GM18861 (cell line): ENCODE measurements around the gene ANK3.
"Not testable (repeated sequence)": the region's sequence is repeated elsewhere in the genome, so short reads cannot be mapped to it uniquely, and the experiment has no call there.

Experiments
- ATAC-seq: cut with Tn5 transposase; IDR thresholded peaks from one replicate; pipeline ENCODE4 v1.9.1; 2021; ENCODE audit not compliant: unreplicated experiment

Gene ANK3

DNA sequence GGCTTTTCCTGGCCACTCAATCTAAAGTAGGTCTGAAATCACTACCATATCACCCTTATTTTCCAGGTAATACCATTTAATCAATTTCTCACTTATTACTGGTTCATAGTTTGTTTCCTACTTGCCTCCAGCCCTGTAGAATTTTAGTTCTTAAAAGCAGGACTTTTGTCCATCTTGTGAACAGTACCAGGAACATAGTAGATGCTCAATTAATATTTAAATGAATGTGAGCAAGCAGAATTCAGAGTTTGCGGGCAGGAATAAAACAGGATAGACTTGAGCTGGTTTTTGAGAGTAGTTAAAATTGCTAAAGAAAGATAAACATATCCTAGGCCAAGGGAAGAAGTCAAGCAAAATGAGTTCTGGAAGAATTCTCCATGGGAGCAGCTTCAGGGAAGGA is 77.9 kb downstream of the ANK3 start:
- no peak for ATAC-seq

DNA sequence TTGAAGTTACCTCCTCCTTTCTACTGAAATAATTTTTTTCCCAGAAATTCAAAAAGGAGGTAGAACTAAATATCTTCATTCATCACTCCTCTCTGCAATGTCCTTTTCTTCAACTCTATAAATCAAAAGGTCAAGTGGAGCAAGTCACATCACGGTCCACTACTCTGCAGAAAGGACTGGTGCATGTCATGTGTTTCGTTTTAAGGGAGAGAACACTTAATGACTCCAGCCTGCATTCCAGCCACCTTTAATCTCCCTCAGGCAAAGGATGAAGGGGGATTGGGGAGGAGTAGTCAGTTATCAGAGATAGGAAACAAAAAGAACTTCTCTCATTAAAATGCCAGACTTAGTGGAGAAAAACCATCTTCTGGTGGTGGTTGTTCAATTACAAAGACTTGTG is 78.9 kb downstream of the ANK3 start:
- ATAC-seq = no peak

DNA sequence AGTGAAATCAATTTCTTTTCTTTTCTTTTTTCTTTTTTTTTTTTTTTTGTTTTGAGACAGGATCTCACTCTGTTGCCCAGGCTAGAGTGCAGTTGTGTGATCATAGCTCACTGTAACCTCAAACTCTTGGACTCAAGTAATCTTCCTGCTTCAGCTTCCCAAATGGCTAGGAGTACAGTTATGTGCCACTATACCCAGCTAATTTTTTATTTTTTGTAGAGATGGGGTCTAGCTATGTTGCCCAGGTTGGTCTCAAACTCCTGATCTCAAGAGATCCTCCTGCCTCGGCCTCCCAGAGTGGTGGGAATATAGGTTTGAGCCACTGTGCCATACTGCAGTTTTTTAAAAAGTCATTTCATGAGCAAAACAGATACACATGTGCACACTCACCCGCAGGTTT is 79.8 kb downstream of the ANK3 start:
- ATAC-seq = no peak

DNA sequence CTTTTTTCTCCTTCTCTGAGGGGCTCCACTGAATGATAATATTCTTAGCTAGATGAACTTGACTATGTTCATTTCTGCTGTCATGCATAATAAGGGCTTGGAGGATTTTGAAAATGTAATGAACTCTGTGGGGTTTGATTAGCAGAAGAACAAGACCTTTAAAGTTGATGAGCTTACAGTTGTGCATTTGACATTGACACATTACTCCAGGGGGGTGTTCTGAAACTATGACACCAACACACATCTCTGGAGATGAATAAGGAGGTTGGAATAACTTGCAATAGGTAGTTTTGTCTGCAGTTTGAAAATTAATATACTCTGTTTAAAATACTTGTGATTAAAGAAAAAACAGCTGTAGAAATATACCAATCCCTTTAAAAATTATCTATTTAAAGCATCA is 80.3 kb downstream of the ANK3 start:
- no peak for ATAC-seq

DNA sequence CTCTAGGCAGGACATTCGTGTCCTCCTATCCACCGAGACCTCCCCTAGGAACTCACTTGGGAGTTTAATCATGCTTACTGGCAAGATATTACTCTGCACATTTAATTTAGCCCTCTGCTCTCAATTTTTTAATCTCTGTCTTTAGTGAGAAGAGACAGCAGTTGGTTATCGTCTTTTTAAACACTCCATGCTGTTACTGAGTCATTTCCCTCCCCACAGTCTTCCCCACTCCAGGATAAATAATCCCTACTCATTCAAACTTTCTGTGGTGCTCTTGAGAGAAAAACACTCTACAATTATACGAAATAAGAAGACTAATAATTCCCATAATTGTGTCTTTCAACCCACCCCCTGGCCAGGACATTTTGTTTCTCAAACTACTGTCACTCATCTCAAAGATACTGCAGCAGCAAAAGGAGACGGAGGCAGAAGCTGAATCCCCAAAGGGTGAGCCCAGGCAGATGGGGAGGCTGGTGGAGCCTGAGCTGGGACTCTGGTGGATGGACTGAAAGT is 84.2 kb downstream of the ANK3 start:
- ATAC-seq = no peak

DNA sequence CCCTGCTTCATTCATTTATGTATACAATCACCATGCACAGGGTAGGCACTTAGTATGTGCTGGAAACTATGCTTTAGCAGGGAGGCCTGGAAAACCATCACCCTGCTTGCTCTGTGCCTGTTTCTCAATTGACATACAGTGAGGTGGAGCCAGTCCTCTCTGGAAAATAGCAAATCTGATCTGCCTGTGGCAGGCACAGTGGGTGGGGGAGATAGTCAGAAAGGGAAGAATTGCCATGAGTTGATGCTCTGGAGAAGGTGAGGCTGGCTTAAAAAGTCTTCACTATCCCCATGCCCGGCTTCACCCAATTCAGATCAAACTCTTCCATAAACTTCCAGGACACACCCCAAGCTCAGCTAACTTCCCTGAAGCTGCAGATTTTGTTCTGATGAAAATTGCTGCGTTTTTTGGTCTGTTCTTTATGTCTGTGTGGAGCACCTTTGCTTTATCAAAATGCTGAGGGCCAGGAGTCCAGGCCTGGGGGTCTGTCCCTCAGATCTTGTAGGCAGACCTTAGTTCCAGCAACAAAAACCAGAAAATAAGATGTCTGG is 84.8 kb downstream of the ANK3 start:
- ATAC-seq = no peak

DNA sequence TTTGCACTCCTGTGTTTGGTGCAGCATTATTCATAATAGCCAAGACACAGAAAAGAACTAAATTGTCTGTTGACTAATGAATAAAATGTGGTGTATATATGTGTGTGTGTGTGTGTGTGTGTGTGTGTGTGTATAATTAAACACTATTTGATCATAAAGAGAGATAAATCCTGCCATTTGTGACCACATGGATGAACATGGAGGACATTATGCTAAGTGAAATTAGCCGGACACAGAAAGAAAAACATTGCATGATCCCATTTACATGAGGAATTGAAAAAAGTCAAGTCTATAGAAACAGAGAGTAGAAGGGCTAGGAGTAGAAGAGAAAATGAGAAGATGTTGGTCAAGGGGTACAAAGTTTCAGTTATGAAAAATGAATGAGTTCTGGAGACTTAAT is 85.9 kb downstream of the ANK3 start:
- no peak for ATAC-seq

DNA sequence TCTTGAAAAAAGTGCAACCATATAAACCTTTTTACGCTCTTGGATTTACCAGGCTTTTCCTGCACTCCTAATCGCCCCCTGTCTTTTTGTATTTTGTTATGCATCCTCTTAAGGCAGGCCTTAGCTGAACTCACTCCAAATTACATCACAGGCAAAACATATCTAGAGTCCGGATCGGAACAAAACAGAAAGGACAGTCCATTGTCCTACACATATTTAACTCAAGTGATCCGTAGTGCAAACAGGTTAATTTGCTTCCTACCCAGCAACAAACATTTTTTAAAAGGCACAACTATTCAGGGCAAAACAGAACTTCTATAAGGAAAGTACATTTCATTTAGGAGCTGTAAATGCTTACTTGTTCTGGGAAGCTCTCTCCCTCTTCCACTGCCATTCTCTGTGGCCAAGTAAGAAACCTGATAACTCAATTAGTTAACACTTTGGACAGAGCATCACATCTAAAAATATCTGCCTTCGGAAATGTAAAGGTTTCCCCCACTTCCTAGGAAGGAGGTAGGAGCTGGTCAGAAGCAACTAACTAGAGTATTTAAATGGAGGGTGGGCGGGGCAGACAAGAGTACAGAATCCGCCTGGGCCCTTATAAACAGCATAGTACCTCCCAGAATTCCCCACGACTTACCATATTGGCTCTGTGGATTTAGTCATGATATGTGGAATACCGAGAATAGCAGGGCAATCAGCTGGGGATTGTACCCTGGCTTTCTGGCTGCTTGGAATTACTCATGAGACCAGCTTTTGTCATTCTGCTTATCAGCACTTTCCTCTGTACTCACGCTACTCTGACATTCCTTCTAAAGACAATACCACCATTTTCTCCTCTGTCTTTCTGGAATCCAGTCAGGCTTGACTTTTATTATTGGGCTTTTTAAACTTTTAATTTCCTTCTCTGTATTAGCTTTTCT is 89.5 kb downstream of the ANK3 start:
- no peak for ATAC-seq

DNA sequence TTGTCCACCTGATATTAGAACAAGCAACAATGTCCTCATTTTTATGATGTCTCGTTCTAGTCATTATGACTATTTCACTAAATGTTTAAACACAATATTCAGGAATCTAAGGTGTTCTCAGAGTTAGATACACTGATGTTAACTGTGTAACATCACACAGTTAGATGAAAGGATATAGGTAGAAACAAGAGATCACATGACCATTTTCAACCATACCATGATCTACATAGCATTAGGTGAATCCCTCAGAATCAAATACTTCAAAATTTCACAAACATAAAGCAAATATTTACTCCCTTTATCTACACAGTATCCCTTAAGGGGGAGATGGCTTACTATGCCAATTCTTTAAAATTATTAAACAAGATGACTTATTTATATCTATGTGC is 90.3 kb downstream of the ANK3 start:
- no peak for ATAC-seq

DNA sequence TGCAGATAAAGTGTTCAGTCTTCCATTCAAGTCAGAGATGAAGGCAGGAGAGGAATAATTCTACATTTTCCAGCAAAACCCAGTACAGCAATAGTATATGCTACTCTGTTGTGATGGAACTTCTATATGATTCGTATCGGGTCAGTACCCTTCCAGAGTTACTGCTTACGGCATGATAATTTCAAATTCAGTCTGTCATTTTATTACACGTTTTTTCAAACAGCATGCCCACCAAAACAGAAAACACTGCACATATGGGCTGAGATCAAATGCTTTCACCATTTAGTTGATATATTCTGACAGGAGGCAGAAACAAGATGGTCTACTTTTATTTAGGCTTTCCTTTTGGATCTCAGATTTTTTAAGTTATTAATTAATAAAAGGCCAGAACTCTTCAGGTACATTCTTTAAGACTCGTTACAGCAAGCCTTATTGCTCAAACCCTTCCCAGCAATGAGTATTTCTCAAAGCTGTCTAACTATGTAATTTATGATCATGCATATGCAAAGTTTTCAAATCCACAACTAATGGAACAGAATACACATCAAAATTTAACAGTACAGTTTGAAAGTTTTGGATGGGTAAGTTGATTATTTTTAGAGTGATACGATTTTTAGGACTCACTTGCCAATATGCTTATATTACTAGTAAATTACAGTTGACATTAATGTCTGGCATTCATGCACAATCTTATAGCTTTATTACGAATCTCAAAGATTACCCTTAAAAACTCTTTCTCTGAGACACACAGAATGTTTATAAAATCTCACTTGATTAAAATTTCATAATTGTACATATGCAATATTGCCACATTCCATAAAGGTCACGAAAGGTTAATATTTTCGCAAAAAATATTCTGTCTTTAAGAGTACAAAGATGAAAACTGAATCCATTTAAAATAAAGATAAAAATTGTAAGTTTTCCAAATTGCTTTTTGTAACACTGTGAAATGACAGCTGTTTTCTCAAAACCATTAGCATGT is 91.0 kb downstream of the ANK3 start:
- no peak for ATAC-seq

DNA sequence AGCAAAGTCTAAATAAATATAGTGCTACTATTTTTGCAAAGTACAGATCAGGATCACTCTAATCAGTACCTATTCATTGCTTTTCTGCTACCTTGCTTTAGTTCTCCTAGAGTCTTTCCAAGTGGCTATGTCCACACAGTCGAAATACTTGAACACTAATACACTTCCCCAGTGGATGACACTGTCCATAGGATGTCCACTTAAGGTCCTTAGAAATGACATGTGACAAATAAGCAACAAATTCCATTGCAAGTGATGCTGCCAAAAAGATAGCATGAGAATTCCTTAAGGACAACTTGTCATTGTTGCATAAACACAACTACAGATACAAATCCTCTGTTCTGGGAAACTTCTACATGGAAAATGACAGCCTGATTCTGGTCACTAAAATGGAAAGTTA is 93.6 kb downstream of the ANK3 start:
- ATAC-seq = no peak

DNA sequence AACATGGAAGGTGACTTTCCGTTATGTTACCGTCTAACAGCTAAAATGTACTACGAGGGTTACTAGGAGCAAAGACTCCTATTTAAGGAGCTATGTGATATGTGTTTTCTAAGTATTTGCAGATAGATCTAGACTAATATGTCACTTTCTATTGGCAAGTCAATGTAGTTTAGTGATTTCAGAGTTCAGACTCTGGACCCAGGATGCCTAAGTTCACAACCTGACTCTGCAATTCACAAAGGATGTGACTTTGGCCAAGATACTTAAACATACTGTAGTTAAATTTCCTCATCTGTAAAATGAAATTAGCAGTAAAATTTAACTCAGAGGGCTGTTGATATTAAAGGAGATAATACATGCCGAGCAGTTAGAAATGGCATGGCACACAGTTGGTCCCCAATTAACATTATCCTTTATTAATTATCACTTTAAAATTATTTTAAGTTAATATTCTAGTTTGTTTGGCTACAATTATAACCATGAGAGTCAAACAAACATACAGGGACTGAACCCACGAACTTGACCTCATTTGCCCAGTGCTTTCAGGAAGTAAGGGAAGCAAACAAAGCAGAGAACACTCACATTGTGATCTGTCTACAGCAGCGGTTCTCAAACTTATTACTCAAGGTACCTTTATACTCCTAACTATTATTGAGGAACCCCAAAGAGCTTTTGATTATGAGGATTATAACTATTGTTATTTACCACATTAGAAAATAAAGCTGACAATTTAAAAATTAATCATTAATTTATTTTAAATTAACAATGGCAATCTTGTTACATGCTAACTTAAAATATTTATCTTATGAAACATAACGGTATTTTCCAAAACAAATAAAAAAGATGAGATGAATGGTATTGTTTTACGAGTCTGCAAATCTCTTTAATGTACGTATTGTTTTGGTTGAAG is 94.4 kb downstream of the ANK3 start:
- no peak for ATAC-seq

DNA sequence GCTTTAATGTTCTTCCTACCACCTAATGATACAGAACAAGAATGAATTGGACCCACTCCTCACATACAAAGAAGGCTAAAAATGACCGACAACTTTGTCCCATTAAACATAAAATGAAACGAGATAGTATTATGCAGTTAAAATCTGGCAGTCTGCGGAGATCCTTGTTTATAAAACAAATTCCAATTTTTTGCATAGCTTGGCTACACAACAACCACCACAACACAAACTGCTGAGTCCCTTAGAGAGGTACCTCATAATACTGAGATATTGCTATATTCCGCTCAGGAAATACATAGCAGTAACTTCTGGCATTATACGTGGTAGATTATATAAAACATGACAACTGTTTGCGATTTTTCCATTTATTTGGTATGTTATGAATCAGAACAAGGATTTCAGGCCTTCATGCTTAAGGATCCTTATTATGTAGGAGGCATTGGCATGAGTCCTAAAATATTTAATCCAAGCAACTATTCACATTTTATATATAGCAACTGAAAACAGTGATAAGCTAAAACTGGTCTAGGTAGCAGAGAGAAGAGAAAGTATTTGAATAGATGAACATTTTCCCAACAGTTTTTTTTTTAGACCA is 96.0 kb downstream of the ANK3 start:
- no peak for ATAC-seq

DNA sequence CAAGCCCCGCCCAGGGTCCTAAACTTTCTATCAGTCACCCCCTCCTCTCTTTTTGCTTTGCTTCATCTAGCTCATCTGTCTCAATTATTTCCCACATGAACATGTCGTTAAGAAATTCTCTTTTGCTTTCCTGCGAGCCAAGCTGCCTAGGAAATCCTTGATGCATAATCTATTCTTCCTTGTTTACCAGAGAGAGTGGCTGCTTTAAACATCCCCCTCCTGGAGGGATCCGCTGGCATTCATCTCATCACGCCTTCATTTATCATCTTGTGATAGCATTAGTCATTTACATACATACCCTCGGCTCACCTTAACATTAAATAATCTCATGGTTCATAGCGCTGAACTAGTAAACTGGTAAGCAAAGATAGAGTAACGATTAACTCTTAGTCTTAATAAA is 96.7 kb downstream of the ANK3 start:
- ATAC-seq = no peak

DNA sequence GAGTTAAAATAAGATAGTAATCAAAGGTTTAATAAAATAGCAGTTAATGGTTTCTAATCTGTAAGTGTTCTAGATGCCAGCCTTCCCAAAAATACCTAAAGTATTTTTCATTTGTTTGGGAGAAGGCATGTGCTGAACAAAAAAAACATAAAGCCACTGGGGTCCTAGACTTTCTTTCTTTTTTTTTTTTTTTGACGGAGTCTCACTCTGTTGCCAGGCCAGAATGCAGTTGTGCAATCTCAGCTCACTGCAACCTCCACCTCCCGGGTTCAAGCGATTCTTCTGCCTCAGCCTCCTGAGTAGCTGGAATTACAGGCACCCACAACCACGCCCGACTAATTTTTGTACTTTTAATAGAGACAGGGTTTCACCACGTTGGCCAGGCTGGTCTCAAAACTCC is 97.1 kb downstream of the ANK3 start:
- not testable (repeated sequence) for ATAC-seq

DNA sequence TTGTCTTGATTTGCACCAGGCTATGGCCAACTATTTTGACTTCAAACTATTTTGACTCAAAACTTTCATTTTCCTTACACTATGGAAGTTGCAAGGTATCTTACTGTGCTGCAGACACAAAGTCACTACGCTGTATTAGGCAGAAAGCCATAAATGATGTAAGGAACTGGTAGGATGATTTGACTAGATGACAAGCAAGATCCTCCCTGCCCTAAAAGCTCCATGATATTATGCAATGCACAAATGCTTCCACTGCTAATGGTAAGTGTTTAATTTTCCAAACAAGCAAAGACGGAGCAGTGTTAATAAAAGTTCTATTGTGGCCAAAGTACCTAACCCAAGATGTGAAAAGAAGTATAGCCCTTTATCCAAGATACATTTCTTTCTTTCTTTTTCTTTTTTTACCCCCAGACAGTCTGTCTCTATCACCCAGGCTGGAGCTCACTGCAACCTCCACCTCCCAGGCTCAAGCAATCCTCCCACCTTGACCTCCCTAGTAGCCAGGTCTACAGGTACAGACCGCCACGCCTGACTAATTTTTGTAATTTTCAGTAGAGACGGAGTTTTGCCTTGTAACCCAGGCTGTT is 98.2 kb downstream of the ANK3 start:
- no peak for ATAC-seq

DNA sequence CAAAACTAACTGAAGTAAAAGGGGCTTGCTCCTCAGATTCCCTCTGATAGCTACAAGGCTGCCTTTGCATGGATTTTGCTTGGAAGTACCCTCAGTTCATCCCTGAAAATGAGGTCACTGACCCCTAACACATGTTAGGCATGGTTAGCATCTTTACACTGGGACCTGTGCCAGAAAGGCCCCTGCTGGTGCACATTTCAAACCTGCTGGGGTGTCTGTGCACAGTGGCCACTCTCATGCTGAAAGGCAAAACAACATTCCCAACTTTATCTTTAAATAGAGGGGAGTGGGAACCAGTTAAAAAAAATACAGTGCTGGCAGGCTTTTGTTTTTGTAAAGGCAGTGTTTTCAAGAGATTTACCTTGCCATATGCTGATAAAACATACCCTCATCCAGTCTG is 99.1 kb downstream of the ANK3 start:
- ATAC-seq = no peak

DNA sequence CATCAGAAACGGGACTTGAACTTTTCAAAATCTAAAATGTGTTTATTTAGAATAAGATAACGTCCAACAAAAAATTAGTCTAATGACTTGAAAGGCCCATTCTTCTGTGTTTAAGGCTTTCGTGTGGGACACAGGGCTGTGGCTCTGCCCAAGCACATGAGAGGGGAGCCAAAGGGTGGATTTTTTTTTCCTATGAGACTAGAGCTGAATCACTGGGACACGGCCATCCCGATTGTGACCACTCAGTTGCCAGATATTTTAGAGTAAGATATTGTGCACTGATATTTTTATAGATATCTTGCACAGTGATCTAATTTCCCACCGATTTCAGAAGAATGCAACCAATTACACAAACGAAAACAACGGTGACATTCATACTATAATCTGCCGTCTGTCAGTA is 99.9 kb downstream of the ANK3 start:
- ATAC-seq = no peak

DNA sequence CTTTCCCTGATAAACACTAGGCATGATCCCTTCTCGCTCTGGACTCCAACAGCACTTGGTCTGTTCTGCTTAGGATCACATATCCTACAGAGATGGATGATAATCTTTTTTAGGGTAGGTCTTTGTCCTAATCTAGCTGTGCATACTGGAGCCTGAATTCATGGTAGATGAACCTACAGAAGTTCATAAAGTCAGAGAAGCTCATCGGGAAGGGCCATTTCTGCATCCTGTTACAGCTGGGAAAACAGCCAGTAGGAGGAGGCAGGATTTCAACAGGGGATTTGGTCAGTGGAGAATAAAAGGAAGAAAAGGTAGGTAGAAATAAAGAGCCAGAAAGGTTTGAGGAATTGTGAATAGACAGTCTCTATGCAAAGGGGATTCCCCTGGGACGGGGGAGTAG is 101.4 kb downstream of the ANK3 start:
- ATAC-seq = no peak

DNA sequence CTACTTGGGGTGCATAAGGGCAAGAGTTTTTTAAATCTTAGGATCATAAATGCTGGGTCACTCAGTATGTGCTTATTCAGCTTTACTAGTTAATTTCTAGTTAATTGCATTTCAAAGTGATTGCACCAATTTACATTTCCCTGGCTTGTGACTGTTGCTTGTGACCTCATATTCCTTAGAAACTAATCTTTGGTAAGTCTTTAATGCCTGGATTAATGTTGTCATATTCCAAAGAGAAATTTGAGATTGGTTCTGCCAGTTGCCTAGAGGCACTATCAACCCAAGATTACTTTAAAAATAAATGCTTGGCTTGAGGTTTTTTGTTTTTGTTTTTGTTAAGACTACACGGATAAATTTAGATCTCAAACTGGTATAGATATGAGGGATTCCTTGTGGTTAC is 103.1 kb downstream of the ANK3 start:
- ATAC-seq = no peak
